ENCODE results near the gene ANK2. TPM values are rescaled to one million over a fixed set of nuclear protein-coding genes. Genes with fewer than 3 reads are reported as not detected.
A peak's percentile ranks its signal among the peaks of the same experiment; 100 is the strongest.
"Not testable (repeated sequence)": the region's sequence is repeated elsewhere in the genome, so short reads cannot be mapped to it uniquely, and the experiment has no call there.

The ANK2 gene
- polyA plus RNA-seq, 12 donors = 81.0 to 348 (median 266) TPM

- DNase-seq = no peak
Measured at GRCh38 chr4:113146876-113147358, 97.5 kb downstream of the ANK2 start.

DNA sequence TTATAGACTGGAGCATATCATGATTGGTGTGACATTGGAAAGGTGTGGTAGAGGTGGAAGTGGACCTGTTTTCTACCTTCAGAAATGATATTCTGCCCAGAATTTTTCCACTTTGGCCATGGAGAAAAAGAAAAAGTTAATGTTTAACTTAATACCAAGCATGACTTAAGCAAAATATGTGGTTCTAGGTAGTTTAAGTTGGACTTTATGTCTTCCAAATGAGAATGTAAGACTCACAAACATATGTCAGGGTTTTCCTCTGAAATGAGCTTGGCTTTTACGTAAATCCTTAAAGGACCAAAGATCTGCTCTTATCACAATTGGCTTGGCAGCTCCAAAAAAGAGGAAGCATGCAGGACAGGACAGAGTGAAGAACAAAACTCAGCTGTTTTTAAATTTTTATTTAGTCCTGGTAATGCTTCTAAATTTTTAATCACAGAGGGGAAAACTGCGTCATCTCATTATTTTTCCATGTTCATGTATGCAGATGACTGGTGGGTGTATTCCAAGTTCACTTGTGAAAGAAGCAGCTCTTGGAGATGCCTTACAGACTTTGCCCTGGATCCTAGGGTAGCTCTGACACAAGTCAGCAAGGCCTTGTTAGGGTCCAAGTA, 98.2 kb downstream of the ANK2 start:
- DNase-seq = no peak

- DNase-seq = no peak
Measured at GRCh38 chr4:113148925-113149324, 99.5 kb downstream of the ANK2 start.

GRCh38 chr4:113153529-113154101, 104.2 kb downstream of the ANK2 start:
- DNase-seq = no peak

- DNase-seq = no peak
Measured at GRCh38 chr4:113154281-113154680, 104.8 kb downstream of the ANK2 start.

GRCh38 chr4:113157086-113157857, 107.8 kb downstream of the ANK2 start:
- no peak for DNase-seq

DNA sequence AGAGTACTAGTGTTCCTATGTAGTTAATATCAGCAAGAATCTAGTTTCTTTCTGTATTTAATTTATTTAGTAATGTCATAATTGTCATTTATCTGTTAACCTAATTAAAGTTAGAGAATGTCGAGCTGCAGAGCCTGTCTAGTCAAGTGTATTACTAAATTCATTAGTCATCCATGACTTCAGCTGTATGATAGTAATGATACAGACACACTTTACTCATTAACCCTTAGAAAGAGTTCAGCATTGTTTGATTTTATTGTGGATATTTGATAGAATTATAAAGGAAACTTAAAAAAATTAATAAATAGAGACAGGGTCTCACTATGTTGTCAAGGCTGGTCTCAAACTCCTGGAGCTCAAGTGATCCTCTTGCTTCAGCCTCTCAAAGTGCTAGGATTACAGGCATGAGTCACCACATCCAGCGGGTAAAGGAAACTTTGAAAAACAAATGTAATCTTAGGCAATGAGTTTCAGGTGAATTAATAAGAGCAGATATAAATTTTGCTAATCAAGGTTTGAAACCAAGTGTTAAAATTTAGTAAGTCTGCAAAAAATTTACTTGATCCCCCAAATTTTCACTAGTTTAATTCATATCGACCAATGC, 110.6 kb downstream of the ANK2 start:
- no peak for DNase-seq

DNA sequence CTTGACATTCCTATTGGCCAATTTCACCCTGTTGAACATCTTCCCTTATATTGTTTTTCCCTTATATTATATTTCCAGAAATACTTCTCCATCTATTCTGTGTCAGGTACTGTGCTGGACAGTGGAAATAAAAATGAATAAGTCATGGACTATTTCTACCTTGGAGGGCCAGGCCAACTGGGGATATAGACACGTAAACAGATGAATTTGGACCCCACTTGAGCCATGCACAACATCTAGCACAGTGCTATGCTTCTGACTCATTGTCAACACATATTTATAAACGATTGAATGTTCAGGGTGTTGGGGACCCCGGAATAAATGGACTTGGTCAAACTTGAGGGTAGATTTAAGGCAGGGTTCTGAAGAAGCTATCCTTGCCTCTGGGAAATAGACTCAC, 111.1 kb downstream of the ANK2 start:
- no peak for DNase-seq

- DNase-seq = no peak
Measured at GRCh38 chr4:113162089-113162488, 112.6 kb downstream of the ANK2 start.

DNA sequence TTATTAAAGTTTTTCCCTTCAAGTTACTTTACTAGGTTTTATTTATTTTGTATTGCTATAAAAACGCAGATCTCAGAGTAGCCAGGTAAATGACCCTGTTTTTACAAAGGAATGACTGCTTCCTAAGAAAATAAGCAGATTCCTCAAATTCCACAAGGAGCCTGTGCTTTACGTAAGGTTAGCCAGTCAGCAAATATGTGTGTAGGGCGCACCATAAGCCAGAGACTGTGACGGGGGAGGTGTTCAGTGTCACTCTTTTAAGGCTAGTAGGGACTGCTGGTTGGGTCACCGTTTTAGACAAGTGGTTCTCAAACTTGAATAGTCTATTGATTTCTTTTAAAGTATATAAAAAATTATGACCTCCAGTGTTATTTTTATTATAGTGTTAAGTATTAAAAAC, 119.9 kb downstream of the ANK2 start:
- no peak for DNase-seq

GRCh38 chr4:113170115-113170804, 120.8 kb downstream of the ANK2 start:
- DNase-seq = no peak

- peak; percentile 47 for DNase-seq
Measured at GRCh38 chr4:113170805-113171468, 121.5 kb downstream of the ANK2 start.

GRCh38 chr4:113173126-113173792, 123.8 kb downstream of the ANK2 start:
- peak; percentile 54 for DNase-seq

DNA sequence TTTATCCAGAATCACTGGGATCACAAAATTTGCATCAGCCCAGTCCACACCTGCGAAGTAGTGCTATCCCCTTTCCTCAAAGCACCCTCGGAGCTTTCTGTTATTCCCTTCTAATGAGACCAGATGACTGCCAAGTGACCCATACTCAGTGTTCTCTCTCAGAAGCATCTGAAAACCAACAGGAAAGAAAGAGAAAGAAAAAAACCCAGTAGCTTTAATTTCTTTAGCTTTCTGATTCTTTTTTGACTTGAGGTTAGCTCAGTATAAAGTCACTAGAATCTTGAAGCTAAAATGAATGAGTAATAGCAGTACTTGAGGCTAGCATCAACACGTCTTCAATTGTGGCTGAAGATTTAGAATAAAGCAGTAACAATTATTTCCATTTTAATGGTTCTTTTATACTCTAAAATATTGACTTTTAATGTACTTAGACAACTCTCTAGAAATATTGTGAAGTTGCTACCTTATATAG, 124.4 kb downstream of the ANK2 start:
- peak; percentile 31 for DNase-seq

- peak; percentile 52 for DNase-seq
Measured at GRCh38 chr4:113179091-113179490, 129.6 kb downstream of the ANK2 start.

DNA sequence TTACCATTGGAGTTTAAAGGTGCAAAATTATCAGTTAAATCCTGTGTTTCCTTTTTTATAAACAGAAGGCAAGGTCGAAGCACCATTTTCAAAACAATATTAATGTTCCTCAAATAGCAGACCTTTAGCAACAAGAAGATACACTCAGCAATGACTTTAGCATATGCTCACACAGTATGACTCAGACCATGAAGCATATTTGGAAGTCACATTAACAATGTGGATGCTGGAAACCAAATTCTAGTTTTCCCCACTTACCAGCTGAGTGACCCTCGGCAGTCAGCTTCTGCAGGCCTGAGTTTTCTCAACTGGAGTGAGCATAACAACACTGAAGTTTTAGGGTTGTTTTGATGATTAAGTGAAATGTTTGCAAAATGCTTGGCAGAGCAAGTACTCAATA, 130.5 kb downstream of the ANK2 start:
- peak; percentile 27 for DNase-seq

GRCh38 chr4:113181289-113182007, 132.0 kb downstream of the ANK2 start:
- DNase-seq = no peak

- no peak for DNase-seq
Measured at GRCh38 chr4:113183032-113183605, 133.7 kb downstream of the ANK2 start.

DNA sequence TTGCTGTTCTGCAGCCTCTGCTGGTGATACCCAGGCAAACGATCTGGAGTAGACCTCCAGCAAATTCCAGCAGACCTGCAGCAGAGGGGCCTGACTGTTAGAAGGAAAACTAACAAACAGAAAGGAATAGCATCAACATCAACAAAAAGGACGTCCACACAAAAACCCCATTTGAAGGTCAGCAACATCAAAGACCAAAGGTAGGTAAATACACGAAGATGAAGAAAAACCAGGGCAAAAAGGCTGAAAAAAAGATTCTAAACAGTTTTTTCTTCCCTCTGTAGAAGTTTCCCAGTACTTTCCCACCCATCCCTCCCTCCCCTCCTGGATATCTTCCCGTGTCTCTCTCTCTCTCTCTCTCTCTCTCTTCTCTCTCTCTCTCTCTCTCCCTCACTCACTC, 136.8 kb downstream of the ANK2 start:
- not testable (repeated sequence) for DNase-seq

GRCh38 chr4:113186913-113187312, 137.5 kb downstream of the ANK2 start:
- DNase-seq = no peak

Measured in muscle of arm (tissue), 12 donors.